Putamen (tissue), 1 donor: ENCODE measurements around the gene ASIC3.
"Not testable (repeated sequence)": the region's sequence is repeated elsewhere in the genome, so short reads cannot be mapped to it uniquely, and the experiment has no call there.

ENCODE experiments used
- DNase-seq: peaks from one replicate; pipeline ENCODE4 v3.0.0-alpha.2; 2016; ENCODE audit warnings: low spot score

ASIC3 gene

GRCh38 chr7:151032936-151033863 lies 15.1 kb upstream of the ASIC3 start:
- no peak for DNase-seq

DNA sequence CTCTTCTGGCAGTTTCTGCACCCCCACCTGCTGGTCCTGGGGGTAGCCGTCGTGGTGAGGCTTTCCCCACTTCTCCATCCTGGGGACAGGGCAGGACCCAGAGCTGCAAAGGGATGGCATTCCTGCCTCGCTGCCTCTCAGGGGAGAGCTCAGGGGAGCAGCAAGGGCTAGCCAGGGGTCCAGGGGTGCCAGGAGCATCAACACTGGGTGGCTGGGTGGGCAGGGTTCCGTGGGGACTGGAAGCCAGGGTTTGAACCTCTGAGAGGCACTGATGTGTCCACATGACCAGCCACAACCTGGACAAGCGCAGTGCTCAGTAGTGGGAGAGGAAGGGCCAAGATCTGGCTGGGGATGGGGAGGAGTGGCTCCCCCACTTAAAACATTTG lies 14.5 kb upstream of the ASIC3 start:
- no peak for DNase-seq

GRCh38 chr7:151034312-151035025 lies 13.9 kb upstream of the ASIC3 start:
- no peak for DNase-seq

DNA sequence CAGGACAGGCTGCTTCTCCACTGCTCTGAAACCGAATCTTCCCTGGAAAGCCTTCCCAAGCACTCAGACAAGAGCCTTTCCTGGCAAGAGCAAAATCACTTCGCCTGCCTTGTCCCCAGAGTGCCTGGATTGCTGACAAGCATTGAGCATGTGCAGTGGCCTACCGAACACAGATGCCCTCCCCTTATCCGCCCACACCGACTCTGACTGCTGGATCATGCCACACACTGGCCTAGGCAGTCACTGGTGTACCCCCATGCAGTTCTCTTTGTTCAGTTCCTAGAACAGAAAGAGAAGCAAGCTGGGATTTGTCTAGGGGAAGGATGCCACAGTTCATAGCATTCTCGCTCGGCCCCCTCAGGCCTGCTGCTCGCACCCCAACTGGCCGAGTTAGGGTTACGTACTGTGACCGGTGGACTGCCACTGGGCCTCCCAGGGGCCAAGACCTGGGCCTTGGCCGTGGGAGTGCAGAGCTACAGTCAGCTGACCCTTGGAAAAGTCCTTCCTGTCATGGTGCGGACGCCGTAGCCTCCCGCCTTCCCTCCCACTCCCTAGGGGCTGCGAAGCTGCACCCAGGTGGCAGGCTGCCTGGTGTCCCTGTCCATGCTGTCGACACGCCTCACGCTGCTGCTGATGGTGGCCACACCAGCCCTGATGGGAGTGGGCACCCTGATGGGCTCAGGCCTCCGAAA lies 13.2 kb upstream of the ASIC3 start:
- DNase-seq: peak; percentile 56

- DNase-seq: no peak
Observed at GRCh38 chr7:151035902-151036301, 12.4 kb upstream of the ASIC3 start.

- DNase-seq: no peak
Observed at GRCh38 chr7:151038951-151039849, 9.1 kb upstream of the ASIC3 start.

- no peak for DNase-seq
Observed at GRCh38 chr7:151039850-151040548, 8.3 kb upstream of the ASIC3 start.

GRCh38 chr7:151040616-151041375 lies 7.5 kb upstream of the ASIC3 start:
- no peak for DNase-seq

DNA sequence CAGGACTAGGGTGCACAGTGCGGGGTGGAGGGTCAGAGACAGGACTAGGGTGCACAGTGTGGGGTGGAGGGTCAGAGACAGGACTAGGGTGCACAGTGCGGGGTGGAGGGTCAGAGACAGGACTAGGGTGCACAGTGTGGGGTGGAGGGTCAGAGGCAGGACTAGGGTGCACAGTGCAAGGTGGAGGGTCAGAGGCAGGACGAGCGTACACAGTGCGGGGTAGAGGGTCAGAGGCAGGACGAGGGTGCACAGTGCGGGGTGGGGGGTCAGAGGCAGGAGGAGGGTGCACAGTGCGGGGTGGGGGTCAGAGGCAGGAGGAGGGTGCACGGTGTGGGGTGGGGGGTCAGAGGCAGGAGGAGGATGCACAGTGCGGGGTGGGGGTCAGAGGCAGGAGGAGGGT lies 4.9 kb upstream of the ASIC3 start:
- not testable (repeated sequence) for DNase-seq

DNA sequence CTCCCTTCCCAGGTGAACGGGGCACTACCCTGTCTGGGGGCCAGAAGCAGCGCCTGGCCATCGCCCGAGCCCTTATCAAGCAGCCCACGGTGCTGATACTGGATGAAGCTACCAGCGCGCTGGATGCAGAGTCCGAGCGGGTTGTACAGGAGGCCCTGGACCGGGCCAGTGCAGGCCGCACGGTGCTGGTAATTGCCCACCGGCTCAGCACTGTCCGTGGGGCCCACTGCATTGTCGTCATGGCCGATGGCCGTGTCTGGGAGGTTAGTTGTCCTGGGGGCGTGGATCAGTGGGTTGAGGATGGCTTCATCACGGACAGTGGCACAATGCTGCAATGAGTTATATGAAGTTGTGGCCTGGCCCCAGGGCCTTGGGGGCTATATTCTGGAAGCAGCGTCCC lies 4.4 kb upstream of the ASIC3 start:
- no peak for DNase-seq

DNA sequence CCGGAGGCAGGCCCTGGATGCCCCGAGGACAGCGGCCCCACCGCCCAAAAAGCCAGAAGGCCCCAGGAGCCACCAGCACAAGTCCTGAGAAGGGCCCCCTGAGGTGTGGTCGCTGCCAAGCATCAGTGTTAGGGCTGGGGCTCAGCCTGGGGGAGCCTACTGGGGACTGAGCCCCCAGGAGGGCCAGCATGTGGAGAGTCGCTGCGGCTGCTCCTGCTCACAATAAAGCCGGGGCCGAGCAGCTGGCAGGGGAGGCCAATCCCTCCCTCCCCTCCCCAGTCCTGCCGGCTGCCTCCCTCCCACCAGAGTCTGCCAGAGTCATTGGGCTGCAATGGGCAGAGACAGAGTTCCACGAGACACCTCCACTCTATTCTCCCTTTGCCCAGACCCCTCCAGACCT lies 3.1 kb upstream of the ASIC3 start:
- no peak for DNase-seq

DNA sequence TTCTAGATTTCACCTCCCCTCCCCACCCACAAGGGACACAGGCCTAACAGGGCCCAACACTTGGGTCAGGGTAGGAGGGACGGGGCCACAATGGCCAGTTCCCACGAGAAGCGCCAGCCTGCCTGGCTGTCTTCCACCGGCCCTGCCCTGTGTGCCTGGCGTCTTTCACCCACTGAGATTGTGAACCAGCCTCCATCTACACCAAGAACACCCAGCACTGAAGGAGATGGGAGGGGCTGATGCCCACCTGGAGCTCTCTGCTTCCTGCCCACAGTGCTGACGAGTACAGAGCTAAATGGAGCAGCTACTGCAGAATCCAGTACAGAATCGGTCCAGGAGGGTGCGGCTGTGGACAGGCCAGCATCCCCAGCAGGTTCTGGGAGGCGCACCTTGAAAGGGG lies 2.4 kb upstream of the ASIC3 start:
- peak; percentile 47 for DNase-seq

DNA sequence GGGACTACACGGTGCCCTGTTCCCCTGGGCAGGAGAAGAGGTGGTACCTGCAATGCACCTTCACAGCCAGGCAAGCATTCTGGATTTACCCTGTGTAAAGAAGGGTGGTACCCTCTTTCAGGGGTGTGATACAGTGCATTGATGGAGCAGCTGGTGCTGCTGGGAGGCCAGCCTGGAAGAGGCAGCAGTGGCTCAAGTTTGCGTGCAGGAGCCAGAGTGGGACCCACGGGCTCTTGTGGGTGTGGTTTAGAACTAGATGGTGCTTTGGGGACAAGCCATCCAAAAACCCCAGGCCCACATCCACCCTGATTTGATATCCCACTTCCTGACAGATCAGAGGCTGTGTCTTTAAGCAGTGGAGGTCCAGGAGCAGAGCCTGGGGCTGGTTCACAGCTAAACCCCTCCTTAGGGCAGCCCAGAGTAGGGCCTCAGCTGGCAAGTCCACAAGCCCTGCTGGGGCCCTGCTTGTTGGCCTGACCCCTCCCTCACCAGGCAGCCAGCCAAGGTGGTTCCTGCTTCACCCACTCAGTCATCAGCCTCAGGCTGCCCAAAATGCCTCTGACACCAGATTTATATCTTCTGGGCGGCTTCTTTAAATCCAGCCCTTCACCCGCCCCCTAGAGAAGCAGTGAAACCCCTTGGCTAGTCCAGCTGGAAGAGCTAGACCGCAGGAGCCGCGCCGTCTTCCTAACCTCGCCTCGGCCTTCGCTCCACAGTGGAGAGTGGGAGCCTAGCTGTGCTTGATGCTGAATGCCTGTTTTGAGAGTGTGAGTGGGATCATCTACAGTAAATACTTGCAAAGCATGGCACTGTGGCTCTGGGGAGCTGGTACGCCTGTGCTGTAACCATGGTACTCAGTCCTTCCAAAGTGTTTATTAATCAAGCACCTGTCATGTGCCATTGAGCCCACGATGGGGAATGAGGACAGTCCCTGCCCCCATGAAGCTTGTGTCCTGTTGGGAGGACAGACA lies 1.4 kb upstream of the ASIC3 start:
- no peak for DNase-seq

DNA sequence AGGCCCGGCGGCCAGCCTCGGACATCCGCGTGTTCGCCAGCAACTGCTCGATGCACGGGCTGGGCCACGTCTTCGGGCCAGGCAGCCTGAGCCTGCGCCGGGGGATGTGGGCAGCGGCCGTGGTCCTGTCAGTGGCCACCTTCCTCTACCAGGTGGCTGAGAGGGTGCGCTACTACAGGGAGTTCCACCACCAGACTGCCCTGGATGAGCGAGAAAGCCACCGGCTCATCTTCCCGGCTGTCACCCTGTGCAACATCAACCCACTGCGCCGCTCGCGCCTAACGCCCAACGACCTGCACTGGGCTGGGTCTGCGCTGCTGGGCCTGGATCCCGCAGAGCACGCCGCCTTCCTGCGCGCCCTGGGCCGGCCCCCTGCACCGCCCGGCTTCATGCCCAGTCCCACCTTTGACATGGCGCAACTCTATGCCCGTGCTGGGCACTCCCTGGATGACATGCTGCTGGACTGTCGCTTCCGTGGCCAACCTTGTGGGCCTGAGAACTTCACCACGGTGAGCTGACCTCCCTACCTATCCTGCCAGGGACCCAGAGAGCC lies 656 bp downstream of the ASIC3 start:
- DNase-seq: no peak

DNA sequence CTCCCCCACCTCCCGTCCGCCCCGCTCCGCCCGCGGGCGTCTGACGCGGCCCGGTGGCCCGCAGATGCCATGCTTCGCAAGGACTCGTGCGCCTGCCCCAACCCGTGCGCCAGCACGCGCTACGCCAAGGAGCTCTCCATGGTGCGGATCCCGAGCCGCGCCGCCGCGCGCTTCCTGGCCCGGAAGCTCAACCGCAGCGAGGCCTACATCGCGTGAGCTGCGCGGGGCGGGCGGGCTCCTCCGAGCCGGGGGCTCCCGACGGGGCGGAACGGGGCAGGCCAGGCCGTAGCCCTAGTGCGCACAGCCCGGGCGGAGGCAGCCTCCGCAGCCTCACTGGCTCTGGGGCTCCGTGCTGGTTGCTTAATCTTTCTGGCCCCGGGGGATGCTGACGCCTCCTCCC lies 2.8 kb downstream of the ASIC3 start:
- peak; percentile 45 for DNase-seq

- DNase-seq: no peak
Observed at GRCh38 chr7:151053096-151053495, 4.8 kb downstream of the ASIC3 start.

DNA sequence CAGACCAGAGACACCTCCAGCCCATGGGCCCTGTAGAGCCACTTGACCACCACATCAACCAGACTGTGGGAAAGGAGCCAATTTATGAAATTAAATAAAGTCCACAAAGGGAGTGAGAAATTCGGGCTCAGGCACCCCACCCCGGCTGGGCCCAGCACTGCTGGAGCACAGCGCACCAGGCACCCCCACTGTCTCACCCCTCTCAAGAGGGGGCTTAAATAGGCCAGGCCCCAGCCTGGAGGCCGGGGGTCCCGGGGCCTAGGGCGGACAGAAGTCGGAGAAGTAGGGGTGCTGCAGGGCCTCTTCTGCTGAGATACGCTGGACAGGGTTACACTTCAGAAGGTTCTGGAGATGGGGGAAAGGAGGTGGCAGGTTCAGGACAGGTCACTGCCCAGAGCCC lies 5.4 kb downstream of the ASIC3 start:
- no peak for DNase-seq

DNA sequence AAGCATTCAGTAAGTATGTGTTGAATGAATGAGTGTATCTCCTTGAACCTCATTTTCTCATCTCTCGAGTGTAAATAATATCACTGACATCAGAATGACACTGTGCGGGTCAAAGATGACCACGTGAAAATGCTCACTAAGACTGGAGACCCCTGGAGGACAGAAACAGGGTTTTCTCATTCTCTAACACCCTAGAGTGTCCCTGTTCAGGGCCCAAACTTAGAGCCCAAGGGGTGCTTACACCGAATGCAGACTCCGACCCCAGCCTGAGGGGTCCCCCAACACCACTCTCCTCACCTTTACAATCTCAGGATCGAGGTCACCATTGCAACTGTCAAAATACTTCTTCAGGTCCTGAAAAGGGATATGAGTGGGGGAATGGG lies 7.9 kb downstream of the ASIC3 start:
- DNase-seq: no peak
